ENCODE results near the gene CHEK2.

CHEK2 gene

DNA sequence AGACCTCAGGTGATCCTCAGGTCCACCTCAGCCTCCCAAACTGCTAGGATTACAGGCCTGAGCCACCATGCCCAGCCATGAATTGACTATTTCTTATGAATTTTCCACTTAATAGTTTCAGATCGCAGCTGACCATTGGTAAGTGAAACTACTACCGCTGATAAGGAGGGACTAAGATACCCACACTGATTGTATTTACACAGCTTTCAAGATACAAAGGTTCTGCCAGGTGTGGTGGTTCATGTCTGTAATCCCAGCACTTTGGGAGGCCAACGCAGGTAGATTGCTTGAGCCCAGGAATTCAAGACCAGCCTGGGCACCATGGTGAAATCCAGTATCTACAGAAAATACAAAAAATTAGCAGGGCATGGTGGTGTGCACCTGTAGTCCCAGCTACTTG lies 3.9 kb downstream of the CHEK2 start:
- no peak for TF ChIP-seq ZFX (IDR thresholded peaks at IDR 0.05)
- no peak for TF ChIP-seq CTCF (conservative IDR thresholded peaks at IDR 0.05)
- no peak overlapping the region for H3K27ac ChIP-seq

GRCh38 chr22:28736301-28737155 lies 5.1 kb downstream of the CHEK2 start:
- TF ChIP-seq ZFX (IDR thresholded peaks at IDR 0.05) (no peak), CTCF (conservative IDR thresholded peaks at IDR 0.05) (no peak)
- H3K27ac ChIP-seq = no peak overlapping the region

GRCh38 chr22:28734393-28734792 lies 7.2 kb downstream of the CHEK2 start:
- TF ChIP-seq ZFX (IDR thresholded peaks at IDR 0.05) (no peak), CTCF (conservative IDR thresholded peaks at IDR 0.05) (no peak)
- no peak overlapping the region for H3K27ac ChIP-seq

DNA sequence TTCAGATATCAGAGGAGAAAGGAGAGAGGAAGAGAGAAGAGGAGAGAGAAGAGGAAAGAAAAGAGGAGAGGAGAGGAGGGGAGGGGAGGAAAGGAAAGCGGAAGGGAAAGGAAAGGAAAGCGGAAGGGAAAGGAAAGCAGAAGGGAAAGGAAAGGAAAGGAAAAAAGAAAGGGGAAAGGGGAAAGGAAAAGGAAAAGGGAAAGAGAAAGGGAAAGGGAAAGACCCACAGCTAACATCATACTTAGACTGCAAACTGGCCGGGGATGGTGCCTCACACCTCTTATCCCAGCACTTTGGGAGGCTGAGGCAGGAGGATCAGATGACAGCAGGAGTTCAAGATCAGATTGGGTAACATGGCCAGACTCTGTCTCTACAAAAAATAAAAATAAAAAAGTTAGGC lies 11.4 kb downstream of the CHEK2 start:
- H3K27ac ChIP-seq = no peak overlapping the region
- no peak for TF ChIP-seq CTCF (conservative IDR thresholded peaks at IDR 0.05)
- TF ChIP-seq ZFX (IDR thresholded peaks at IDR 0.05) = no peak

DNA sequence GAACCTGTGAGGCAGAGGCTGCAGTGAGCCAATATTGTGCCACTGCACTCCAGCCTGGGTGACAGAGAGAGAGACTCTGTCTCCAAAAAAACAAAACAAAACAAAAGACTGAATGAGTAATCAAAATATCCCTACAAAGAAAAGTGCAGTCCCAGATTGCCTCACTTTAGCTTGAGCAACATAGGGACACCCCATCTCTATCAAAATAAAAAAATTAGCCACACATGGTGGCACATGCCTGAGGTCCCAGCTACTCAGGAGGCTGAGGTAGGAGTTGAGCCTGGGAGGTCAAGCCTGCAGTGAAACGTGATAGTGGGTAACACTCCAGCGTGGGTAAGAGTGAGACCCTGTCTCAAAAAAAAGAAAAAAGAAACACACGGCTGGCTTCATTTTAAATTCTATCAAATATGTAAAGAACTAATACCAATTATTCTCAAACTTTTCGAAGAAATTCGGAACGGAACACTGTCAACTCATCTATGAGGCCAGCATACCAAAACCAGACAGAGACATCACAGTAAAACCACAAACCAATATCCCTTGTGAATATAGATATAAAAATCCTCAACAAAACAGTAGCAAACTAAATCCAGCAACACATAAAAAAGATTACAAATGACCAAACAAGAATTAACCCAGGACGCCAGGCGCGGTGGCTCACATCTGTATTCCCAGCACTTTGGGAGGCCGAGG lies 12.9 kb downstream of the CHEK2 start:
- H3K27ac ChIP-seq = no peak overlapping the region
- TF ChIP-seq ZFX (IDR thresholded peaks at IDR 0.05) (no peak), CTCF (conservative IDR thresholded peaks at IDR 0.05) (no peak)

DNA sequence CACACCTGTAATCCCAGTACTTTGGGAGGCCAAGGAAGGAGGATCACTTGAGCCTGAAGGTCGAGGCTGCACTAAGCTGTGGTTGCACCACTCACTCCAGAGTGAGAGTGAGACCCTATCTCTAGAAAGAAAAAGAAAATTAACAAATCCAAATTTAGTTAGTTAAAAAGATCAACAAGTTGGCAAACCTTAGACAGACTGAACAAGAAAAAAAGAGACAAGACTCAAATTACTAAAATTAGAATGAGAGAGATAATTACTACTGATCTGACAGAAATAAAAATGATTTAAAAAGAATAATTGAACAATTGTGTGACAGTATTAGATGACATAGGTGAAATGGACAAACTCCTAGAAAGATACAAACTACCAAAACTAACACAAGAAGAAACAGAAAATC lies 13.6 kb downstream of the CHEK2 start:
- TF ChIP-seq ZFX (IDR thresholded peaks at IDR 0.05) (no peak), CTCF (conservative IDR thresholded peaks at IDR 0.05) (no peak)
- no peak overlapping the region for H3K27ac ChIP-seq

- H3K27ac ChIP-seq = no peak overlapping the region
- TF ChIP-seq ZFX (IDR thresholded peaks at IDR 0.05) = no peak
These were observed 23.6 kb downstream of the CHEK2 start for GRCh38 chr22:28718044-28718443.

Measured in C4-2B (cell line).